Purkinje cell (primary cell): ENCODE results near the gene DCST2. TPM values are rescaled to one million over a fixed set of nuclear protein-coding genes. Genes with fewer than 3 reads are reported as not detected.

Source experiments
- polyA plus RNA-seq: library from polyadenylated mRNA; unstranded; fragments of >200 nt; fragmentation: Nextera tagmentation; gene quantifications from 2 replicates; pipeline ENCODE4 v1.2.1, GENCODE V29; 2014

DCST2 gene
- polyA plus RNA-seq: not detected in 2 replicates

DNA sequence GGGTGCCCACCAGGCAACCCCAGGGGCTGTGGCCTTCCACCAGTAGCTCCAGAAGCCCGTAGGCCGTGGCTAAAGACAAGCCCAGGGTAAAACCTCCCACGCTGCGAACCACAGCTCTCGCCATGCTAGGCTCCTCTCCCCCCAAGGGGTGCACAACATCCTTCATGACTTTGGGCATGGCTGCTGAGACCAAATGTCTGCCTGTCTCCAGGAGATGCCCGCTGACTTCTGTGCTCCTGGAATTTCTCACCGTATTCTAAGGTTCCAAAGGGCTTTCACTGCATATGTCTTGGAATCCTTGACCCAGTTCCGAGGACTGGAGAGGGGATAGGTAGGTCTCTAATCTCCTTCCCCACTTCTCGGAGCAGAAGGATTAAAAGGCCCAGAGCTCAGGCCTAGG, at the start of gene DCST2, which contains the start of gene DCST1:
TSS of gene DCST2 (minus strand) at position 258 of the 400 bp plus-strand sequence. CDS start at position 178, 80 bp downstream.
TSS of gene DCST1 (plus strand) at position 301 of the 400 bp plus-strand sequence. CDS start 213 bp downstream, outside the sequence.

DNA sequence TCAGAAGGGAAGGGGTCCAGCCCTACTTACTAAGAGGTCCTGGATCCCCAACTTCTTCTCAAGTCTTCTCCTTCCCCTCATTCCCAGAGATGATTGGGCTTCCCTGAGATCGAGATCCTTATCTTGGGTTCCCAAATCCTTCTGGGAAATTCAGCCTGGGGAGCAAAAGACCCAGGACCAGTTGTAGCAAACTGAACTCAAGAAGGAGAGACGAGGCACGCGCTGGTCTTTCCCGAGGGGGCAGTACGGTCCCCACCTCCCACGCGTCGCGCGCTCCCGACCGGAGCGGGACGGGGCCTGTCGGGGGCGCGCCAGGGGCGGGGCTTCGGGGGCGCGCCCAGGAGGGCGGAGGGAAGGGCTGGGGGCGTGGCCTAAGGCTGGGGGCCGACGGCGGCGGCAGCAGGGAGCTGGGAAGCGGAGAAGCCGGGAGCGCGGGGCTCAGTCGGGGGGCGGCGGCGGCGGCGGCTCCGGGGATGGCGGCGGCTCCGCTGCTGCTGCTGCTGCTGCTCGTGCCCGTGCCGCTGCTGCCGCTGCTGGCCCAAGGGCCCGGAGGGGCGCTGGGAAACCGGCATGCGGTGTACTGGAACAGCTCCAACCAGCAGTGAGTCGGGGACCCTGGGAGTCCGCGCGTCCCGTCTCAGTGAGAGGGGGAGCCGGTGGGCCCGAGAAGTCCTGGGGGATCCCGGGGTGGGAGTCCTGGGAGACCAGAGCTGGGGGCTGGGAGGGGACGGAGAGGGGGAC, 45.1 kb upstream of the DCST2 start, which contains the start of gene EFNA3:
TSS of gene EFNA3 (plus strand) at position 369 of the 741 bp plus-strand sequence. CDS start at position 474, 105 bp downstream.

DNA sequence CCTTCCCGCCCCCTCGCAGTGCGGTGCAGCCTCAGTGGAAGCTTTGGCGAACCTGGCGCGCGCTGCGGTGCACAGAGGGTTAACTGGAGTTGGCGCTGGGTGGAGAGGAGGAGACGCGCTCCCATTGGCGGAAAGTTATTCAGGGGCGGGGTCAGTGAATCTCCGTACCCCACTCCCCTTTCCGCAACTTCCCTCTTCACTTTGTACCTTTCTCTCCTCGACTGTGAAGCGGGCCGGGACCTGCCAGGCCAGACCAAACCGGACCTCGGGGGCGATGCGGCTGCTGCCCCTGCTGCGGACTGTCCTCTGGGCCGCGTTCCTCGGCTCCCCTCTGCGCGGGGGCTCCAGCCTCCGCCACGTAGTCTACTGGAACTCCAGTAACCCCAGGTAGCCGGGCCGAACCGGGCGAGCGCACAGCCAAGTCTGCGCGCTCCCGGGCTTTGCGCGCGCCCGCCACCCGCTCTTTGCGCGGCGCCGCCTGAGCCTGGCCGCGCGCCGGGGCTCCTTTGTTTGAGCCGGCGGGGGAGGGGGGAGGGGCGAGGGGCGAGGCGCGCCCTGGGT, 30.0 kb upstream of the DCST2 start, which contains the start of gene EFNA4:
TSS of gene EFNA4 (plus strand) at position 191 of the 561 bp plus-strand sequence. CDS start at position 275, 84 bp downstream.

DNA sequence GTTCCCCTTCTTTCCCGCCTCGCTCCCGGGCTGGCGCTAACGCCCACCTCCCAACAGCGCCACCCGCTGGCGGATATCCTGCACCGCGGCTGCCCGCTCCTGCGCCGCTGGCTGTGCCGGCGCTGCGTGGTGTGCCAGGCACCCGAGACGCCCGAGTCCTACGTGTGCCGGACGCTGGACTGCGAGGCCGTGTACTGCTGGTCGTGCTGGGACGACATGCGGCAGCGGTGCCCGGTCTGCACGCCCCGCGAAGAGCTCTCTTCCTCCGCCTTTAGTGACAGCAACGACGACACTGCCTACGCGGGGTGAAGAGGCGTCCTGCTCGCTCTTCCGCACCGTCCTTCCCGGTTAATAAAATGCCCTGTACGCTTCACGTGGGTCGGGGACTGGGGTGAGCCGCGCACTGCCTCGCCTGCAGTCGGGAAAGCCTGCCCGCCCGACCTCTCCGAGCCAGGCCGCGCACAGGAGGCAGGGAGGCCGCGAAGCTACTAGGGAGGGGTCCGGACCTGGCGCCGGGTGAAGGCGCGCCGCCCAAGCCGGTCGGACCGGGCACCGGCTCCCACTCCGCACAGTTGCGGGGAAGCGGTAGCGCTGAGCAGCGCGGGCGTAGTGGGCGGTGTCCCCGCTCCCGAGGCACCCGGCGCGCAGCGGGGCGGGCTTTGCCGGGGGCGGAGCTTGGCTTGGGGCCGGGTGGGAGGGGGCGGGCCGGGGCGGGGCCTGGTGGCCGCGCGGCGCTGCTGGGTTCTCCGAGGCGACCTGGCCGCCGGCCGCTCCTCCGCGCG, 17.2 kb upstream of the DCST2 start, which contains the start of gene ADAM15:
TSS of gene ADAM15 (plus strand) at position 757 of the 782 bp plus-strand sequence. CDS start 71 bp downstream, outside the sequence.

DNA sequence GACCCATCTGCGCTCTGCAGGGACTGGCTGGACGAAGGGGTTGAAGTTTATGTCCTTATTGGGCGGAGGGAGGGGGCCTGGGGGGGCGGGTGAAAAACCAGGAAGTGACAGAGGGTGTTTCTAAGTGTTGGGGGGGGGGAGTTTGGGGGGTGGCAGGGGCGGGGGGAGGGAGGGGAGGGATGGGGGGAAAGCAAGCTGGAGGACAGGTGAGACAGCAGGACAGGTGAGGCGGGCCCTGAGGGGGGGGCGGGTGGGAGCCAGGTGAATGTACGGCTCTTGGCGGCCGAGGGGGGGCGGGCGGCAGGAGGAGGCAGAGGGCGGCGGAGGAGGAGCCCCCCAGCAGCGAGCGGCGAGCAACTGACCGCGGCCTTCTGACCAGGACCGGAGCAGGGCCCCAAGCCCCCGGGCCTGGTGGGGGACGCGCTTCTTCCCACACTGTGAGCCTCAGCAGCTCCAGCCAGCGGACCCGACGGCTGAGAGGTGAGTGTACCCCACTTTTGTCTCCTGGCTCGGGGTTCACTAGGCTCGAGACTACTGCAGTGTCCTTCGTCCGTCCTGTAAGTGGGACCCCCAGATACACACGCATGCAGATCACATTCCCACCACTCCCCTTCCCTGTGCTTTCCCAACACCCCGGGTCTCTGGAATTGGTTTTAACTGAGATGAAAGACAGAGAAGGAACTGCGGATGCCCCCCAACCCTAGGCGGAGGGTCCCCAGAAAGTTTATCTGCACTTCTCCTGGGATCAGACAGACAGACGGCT, 30.9 kb downstream of the DCST2 start, which contains the start of gene ZBTB7B:
TSS of gene ZBTB7B (plus strand) at position 339 of the 763 bp plus-strand sequence. CDS start 11,859 bp downstream, outside the sequence.

DNA sequence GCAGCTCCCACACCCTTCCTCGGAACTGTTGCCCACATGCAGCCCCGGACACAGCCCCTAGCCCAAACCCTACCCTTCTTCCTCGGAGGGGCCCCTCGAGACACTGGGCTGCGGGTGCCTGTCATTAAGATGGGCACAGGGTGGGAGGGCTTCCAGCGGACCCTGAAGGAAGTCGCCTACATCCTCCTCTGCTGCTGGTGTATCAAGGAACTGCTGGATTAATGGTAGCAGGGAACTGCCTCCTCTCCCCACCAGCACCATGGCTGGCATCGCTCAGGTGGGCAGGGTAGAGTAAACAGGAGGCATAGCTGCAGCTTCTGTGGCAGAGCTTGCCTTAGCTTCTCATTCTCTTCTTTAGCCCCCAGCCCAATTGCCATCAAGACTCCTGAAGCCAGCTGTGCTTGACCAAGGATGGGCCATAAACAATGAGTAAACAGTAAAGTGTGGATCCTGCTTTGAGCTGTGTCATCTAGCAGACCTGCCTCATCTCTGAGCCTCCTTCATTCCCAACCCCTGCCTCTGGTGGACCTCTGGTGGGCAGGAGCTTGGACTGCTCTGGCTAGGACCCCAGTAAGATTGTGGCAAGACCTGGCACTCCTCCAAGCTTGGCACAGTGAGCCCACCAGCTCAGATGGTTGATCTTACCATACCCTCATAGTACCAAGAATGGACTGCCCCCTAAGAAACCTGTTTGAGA, 39.9 kb downstream of the DCST2 start, which contains the start of gene LENEP:
TSS of gene LENEP (plus strand) at position 15 of the 697 bp plus-strand sequence. CDS start at position 37, 22 bp downstream.

DNA sequence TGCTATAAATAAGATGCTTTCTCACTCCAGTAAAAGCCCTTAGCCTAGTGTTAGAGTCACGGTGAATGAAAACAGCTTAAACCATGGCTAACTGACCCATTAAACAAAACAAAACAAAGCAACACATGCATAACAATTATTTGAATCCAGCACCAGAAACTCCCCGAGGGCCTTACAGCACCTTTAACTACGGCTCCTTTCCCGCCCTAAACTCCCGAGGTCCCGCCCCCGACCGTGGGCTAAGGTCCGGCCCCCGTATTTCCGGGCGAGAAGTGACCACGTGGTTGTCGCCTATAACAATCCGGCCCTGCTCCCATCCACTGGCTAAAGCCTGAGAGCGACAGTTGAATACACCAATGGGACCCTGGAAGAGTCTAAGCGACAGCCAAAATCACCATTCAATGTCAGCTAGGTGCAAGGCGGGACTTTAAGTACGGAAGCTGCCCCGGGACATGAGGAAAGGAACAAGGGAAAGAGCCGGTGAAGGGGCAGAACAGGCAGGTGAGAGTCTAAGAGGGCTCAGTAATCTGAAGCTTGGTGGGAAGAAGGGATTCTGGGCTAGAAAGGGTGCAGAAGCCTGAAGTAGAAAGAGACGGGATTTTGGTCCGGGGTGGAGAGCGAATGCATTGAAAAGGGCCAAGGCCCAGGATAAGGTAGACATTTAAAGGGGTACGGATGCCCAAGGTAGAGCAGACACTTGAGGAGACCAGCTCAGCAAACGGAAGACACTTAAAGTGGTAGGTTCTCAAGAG, 50.5 kb downstream of the DCST2 start, which contains the start of gene FLAD1:
TSS of gene FLAD1 (plus strand) at position 448 of the 752 bp plus-strand sequence. CDS start 351 bp downstream, outside the sequence.

DNA sequence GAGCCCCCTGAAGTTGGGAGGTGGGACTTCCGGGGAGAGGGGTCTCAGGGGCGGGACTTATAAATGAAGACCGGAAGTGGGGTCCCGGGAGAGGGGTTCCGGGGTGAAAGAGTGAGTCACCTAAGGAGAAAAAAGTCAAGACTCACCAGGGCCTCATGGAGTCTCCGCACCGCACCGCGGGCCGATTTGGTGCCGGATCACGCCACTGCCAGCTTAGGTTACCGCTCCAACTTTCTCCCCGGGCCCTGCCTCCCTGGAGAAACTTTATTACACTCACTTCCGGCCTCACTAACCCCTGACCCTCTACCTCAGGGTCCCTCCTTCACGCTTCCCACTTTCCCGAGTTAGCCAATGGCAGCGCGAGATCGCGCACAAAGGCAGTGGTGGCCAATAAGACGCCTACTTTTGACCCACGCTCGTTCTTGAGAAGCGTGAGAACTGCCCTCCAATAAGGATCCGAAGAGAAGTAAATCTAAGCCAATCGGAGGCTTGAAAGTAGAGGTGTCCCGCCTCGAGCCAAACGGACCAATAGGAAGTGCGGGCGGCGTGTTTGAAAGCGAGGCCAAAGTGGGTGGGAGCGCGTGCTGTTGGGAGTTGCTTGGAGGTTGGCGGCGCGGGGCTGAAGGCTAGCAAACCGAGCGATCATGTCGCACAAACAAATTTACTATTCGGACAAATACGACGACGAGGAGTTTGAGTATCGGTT, 59.3 kb downstream of the DCST2 start, which contains the start of gene CKS1B:
TSS of gene CKS1B (plus strand) at position 580 of the 706 bp plus-strand sequence. CDS start at position 645, 65 bp downstream.

DNA sequence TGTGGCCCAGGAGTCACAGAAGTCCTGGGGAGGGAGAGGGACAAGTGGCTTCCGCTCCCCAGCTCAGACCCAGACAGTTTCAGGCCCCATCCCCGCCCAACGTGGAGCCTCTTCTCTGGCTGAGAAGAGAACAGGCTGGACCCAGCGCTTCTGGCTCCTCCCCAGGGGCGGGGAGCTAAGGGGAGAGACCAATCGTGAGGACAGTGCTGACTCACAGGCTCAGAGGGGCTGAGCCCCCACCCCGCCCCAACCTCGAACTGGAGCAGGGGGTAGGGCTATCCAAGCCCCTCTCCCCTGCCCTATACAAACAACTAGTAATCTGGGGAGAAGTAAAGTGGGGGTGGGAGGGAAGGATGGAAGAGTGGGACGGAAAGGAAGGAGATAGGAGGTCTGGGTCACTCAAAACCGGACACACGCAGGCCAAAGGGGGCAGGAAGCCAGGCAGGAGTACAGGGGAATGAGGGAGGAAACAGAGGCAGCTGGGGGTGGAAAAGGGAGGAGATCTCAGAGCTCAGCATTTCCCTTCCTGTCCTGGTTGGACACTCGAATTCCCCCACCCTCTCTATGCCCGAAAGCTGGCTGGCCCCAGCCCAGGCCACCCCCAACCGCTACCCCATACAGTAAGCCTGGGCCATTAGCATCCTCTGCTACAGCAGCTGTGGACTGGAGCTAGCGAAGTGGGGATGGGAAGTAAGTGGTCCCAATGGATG, 62.8 kb downstream of the DCST2 start, which contains the start of gene SHC1:
TSS of gene SHC1 (minus strand) at position 117 of the 710 bp plus-strand sequence. CDS start 221 bp downstream, outside the sequence.

Other genes starting within 250 kb of the DCST2 start
- 1.2 and 1.4 TPM in 2 replicates for gene KCNN3, start 163.5 kb downstream of the DCST2 start, polyA plus RNA-seq
- gene PMVK, start 97.1 kb downstream of the DCST2 start, polyA plus RNA-seq: 25.0 and 27.5 TPM in 2 replicates
- 1.2 and 1.5 TPM in 2 replicates for gene PBXIP1, start 77.7 kb downstream of the DCST2 start, polyA plus RNA-seq
- gene PYGO2, start 72.0 kb downstream of the DCST2 start, polyA plus RNA-seq: 2.0 and 3.7 TPM in 2 replicates
- gene SHC1, start 63.0 kb downstream of the DCST2 start, polyA plus RNA-seq: 1.3 and 2.0 TPM in 2 replicates
- gene CKS1B, start 59.1 kb downstream of the DCST2 start, polyA plus RNA-seq: 48.7 and 52.2 TPM in 2 replicates
- gene FLAD1, start 50.4 kb downstream of the DCST2 start, polyA plus RNA-seq: 21.8 and 34.5 TPM in 2 replicates
- gene LENEP, start 40.2 kb downstream of the DCST2 start, polyA plus RNA-seq: not detected in 2 replicates
- 0.15 TPM in 1 of 2 replicates, not detected in the other for gene ZBTB7B, start 31.0 kb downstream of the DCST2 start, polyA plus RNA-seq
- not detected in 2 replicates for gene DCST1, start within 50 bp of the DCST2 start, polyA plus RNA-seq
- 0.28 and 1.2 TPM in 2 replicates for gene ADAM15, start 17.5 kb upstream of the DCST2 start, polyA plus RNA-seq
- gene EFNA4, start 30.0 kb upstream of the DCST2 start, polyA plus RNA-seq: not detected in 2 replicates
- 2.2 and 6.2 TPM in 2 replicates for gene EFNA3, start 45.1 kb upstream of the DCST2 start, polyA plus RNA-seq
- 1.4 and 3.8 TPM in 2 replicates for gene EFNA1, start 94.1 kb upstream of the DCST2 start, polyA plus RNA-seq
- 4.2 and 5.1 TPM in 2 replicates for gene SLC50A1, start 102.1 kb upstream of the DCST2 start, polyA plus RNA-seq
- 88.7 and 130 TPM in 2 replicates for gene DPM3, start 106.8 kb upstream of the DCST2 start, polyA plus RNA-seq
- 468 and 662 TPM in 2 replicates for gene KRTCAP2, start 139.5 kb upstream of the DCST2 start, polyA plus RNA-seq
- gene TRIM46, start 140.1 kb upstream of the DCST2 start, polyA plus RNA-seq: 0.73 and 2.3 TPM in 2 replicates
- 0.56 and 2.3 TPM in 2 replicates for gene THBS3, start 174.1 kb upstream of the DCST2 start, polyA plus RNA-seq
- gene MTX1, start 174.9 kb upstream of the DCST2 start, polyA plus RNA-seq: 19.3 and 24.2 TPM in 2 replicates
- 8.9 and 11.0 TPM in 2 replicates for gene ENTREP3, start 221.7 kb upstream of the DCST2 start, polyA plus RNA-seq
- 127 and 148 TPM in 2 replicates for gene SCAMP3, start 228.6 kb upstream of the DCST2 start, polyA plus RNA-seq
- gene CLK2, start 239.7 kb upstream of the DCST2 start, polyA plus RNA-seq: 4.2 and 7.1 TPM in 2 replicates
- 1.5 and 4.9 TPM in 2 replicates for gene HCN3, start 243.7 kb upstream of the DCST2 start, polyA plus RNA-seq